H1 (cell line): Measurements from ENCODE around the gene FRMD3. TPM values are rescaled to one million over a fixed set of nuclear protein-coding genes. Genes with fewer than 3 reads are reported as not detected.

ENCODE experiments used
- GABPA ChIP-seq: IDR thresholded peaks from 2 replicates; pipeline ENCODE4 v1.6.1; 2011; ENCODE audit warnings: mild to moderate bottlenecking, low read length, moderate library complexity, borderline replicate concordance; ENCODE audit not compliant: insufficient read depth
- HDAC2 ChIP-seq, 2 experiments: fragments of 300-600 bp in 1 of 2; sonication (generic) in 1 of 2; IDR thresholded peaks; 2 replicates each; pipeline ENCODE4 v1.6.1; 2011 to 2012; ENCODE audit warnings: low read depth in 2 of 2, low read length in 2 of 2, mild to moderate bottlenecking in 2 of 2, moderate library complexity in 2 of 2, borderline replicate concordance in 1 of 2, inconsistent platforms in 1 of 2
- JUND ChIP-seq: IDR thresholded peaks from 2 replicates; pipeline ENCODE4 v1.6.1; 2011; ENCODE audit warnings: mild to moderate bottlenecking, improper control_type of control experiment, low read length
- NRF1 ChIP-seq: IDR thresholded peaks from 2 replicates; pipeline ENCODE4 v1.6.1; 2011; ENCODE audit warnings: mild to moderate bottlenecking, low read depth, low read length, improper control_type of control experiment
- polyA plus RNA-seq, 7 experiments: library from polyadenylated mRNA; depleted of rRNA in 3 of 7; stranded (reverse) in 5 of 7; unstranded in 2 of 7; fragments of >200 nt in 5 of 7; fragments of 200-250 nt in 2 of 7; gene quantifications; 1 replicate in 5 of 7; 2 replicates in 1 of 7; 4 replicates in 1 of 7; pipeline versions ENCODE4 v1.2.1 to v1.2.3, GENCODE V29; 2011 to 2013; ENCODE audit warnings: missing spikeins in 2 of 7, mixed read lengths in 2 of 7
- total RNA-seq: library from RNA; stranded (reverse); fragmentation: NEBNext Ultra II Directional; extraction: Animal tissue kit (Norgen Biotek cat#: 25700); gene quantifications from 2 replicates; pipeline ENCODE4 v1.2.1, GENCODE V29; 2021
- TF ChIP-seq, protein P1 (sequence below): IDR thresholded peaks from 2 replicates; pipeline ENCODE4 v1.6.1; 2011; ENCODE audit warnings: low read depth, mild to moderate bottlenecking, low read length; ENCODE audit not compliant: insufficient read depth

The FRMD3 gene
- total and polyA plus RNA-seq, 2 of the 8 experiments (the other 6 are each of a cell fraction or from before 2014, with no cell fraction given) = 0.15 to 1.4 TPM

- TF ChIP-seq, protein P1, sequence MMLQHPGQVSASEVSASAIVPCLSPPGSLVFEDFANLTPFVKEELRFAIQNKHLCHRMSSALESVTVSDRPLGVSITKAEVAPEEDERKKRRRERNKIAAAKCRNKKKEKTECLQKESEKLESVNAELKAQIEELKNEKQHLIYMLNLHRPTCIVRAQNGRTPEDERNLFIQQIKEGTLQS = no peak
- no peak for TF ChIP-seq JUND
- TF ChIP-seq HDAC2 (IDR thresholded peaks at IDR 0.05; ENCODE audit: borderline replicate concordance in 1 of 2, low read depth in 2 of 2, low read length in 2 of 2) = no peak
- TF ChIP-seq NRF1 = no peak
- no peak for TF ChIP-seq GABPA
These were observed 94.1 kb downstream of the FRMD3 start (continued) for GRCh38 chr9:83444110-83444509.
